GM12874 (cell line): ENCODE data around the gene SLC26A2.

Experiments used
- CTCF ChIP-seq: IDR thresholded peaks from 2 replicates; pipeline ENCODE4 v1.5.1; 2011; ENCODE audit warnings: low read depth, mild to moderate bottlenecking, control low read depth, low read length, moderate library complexity; ENCODE audit not compliant: insufficient read depth

Gene SLC26A2

GRCh38 chr5:149939546-149939945 is 21.0 kb upstream of the SLC26A2 start:
- TF ChIP-seq CTCF, result no peak

- no peak for TF ChIP-seq CTCF
These were observed 20.4 kb upstream of the SLC26A2 start for GRCh38 chr5:149940077-149940574.

GRCh38 chr5:149940941-149941644 is 19.5 kb upstream of the SLC26A2 start:
- no peak for TF ChIP-seq CTCF

- TF ChIP-seq CTCF, result no peak
These were observed 18.8 kb upstream of the SLC26A2 start for GRCh38 chr5:149941795-149942194.

GRCh38 chr5:149942199-149942598 is 18.4 kb upstream of the SLC26A2 start:
- no peak for TF ChIP-seq CTCF

GRCh38 chr5:149944666-149945065 is 15.9 kb upstream of the SLC26A2 start, which contains the start of gene PDE6A:
Gene PDE6A, minus strand, starts transcription at chr5:149944793. Its CDS starts 120 bp downstream, at chr5:149944673.
- no peak for TF ChIP-seq CTCF

- no peak for TF ChIP-seq CTCF
These were observed 14.4 kb upstream of the SLC26A2 start for GRCh38 chr5:149946118-149946517.
